Mesenteric fat pad (tissue), 1 donor: Measurements from ENCODE around the gene SMG6. TPM values are rescaled to one million over a fixed set of nuclear protein-coding genes. Genes with fewer than 3 reads are reported as not detected.

ENCODE experiments used
- DNase-seq: peaks from one replicate; pipeline ENCODE4 v3.0.0-alpha.2; 2020; ENCODE audit warnings: low spot score
- total RNA-seq: library from RNA; stranded (reverse); fragmentation: NEBNext Ultra II Directional; extraction: Animal tissue kit (Norgen Biotek cat#: 25700); gene quantifications from one replicate; pipeline ENCODE4 v1.2.1, GENCODE V29; 2021
- donor health status: DM: yes; HTN: yes; CAD: no.

SMG6 gene
- total RNA-seq, 1 donor from 2014 or later = 31.9 TPM

DNA sequence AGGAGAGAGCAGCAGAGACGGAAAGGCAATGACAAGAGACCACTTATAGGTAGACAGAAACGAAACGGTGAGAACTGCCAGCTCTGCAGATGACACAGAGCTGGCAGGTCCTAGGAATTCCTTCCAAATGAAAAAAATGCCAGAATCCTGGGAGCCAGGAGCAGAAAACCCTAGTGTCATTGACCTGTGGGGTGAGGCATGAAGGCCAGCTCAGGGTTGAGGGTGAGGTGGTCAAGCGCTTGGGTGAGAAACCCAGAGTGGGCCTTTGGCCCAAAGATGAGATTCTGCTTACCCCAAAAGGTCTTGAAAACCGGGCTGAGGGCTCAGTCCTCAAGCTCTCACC is 239.5 kb downstream of the SMG6 start:
- DNase-seq = no peak

DNA sequence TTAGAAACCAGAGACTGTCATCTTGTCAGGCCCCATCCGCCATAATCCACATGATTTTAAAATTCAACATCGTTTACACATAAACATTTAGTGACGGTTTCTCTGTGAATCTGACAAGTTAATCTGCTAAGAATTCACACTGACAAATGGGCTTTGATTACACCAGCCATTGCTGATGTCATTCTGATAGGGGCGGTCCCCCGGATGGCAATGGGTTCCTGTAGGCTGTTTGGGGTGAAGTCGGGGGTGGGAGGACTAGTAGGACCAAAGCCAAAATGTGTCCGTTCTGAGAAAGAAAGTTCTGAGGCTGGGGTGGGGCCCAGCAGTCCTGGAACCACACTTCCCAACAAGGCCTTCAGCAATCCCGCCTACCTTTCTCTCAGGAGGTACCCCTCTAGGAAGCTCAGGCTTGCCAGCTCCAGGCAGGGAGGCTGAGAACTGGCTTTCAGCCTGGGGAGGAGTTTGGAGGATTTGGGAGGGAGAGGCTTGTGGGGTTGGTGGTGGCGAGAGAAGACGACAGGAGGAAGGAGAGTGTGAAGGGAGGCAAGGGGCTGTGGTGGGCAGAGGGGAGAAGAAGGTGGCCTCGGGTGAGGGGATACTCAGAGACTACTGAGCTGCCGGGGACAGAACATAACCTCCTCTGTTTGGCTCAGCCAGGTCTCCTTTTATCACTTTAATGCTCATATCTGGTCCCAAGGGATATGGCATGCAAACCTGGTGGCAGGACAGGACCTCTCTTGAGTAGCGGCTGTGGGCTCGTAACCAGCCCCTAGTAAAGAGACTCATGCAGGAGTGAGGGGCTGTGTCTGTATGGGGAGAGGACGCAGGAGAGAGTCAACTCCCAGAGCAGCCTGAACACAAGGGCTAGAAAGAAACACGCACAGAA is 240.1 kb downstream of the SMG6 start:
- DNase-seq = no peak

DNA sequence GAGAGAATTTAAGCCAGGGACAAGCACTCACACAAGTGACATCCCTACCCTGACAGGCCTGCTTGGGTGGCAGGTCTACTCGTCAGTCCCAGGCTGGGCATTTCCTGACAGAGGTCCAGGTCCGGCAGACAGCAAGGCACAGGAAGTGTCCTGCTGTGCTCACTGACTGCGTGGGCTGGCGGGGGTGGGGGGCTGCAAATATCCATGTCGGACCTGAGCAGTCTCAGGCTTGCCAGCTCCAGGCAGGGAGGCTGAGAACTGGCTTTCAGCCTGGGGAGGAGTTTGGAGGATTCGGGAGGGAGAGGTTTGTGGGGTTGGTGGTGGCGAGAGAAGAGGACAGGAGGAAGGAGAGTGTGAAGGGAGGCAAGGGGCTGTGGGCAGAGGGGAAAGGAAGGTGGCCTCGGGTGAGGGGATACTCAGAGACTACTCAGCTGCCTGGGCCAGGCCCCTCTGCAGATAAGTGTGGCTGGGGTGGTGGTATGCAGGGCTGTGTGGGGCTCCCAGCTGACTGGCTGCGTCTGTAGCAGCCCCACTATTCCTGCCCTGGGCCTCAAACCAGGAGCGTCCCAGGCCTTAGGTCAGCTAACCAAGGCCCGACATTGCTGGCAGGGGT is 240.9 kb downstream of the SMG6 start:
- DNase-seq = no peak

DNA sequence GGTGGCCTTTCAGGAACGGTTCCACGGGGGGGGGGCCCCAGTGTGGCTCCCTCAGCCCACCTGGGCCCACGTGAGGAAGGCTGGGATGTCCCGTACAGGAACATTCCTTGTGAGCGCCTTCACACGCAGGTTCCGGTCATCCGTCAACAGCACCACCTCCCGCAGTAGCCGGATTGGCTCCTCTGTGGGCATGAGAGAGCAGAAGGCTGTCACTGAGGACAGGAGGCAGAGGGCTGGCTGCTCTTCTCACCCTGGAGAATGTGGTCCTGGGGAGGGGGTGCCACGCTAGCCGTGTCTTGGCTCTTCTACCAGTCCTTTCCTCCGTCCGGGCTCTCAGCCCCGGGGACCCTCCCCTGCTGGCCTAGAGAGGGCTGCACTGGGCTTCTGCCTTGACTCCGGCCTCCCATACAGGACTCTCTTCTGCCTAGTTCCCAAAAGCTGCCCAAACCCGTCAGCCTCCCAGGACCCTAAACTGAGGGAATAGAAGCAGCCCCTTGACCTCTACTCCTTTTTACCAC is 242.1 kb downstream of the SMG6 start:
- no peak for DNase-seq

DNA sequence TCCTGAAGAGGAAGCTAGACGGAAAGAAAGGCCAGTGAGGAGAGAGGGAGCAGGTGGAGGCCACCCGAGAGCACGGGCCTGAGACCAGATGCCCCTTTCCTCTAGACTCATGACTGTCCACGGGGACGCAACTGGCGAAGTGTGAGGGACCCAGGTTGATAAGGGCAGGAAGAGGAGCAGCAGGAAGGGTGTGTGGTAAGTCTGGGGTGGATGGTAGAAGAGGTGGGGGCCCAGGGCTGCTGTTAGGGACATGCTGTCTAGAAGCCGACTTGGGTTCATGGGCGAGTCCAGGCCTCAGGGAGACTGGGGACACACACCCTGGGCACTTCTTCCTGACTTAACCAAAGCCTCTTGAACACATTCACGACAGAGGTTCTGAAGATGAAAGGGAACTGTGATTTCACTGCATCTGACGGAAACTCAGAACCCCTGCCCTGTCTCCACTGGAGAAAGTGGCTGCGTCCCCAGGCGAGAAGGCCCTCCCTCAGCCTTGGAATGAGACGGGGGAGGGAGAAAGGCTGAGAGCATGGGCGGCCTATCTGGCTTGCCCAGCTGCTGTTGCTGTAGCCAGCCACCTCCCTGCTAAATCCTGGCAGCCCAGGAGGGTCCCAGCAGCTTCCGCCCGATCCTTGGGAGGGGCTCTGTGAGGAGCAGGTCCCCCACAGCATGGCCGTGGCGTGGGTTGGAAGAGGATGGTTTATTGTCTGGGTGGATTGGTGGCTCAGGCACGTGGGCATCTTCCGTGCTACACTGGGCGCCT is 242.7 kb downstream of the SMG6 start:
- DNase-seq = no peak

DNA sequence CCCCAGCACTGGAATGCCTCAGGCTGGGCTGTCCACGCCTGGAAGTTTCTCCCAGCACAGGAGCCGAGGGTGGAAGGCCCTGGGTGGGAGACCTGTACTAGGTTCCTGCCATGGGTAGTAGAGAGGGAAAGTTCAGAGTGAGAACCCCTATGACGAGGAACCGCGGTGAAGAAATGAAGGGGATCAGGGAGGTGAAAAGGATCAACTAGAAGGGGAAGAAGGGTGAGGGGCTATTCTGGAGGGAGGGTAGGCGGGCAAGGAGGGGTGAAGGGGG is 243.3 kb downstream of the SMG6 start:
- DNase-seq = no peak

DNA sequence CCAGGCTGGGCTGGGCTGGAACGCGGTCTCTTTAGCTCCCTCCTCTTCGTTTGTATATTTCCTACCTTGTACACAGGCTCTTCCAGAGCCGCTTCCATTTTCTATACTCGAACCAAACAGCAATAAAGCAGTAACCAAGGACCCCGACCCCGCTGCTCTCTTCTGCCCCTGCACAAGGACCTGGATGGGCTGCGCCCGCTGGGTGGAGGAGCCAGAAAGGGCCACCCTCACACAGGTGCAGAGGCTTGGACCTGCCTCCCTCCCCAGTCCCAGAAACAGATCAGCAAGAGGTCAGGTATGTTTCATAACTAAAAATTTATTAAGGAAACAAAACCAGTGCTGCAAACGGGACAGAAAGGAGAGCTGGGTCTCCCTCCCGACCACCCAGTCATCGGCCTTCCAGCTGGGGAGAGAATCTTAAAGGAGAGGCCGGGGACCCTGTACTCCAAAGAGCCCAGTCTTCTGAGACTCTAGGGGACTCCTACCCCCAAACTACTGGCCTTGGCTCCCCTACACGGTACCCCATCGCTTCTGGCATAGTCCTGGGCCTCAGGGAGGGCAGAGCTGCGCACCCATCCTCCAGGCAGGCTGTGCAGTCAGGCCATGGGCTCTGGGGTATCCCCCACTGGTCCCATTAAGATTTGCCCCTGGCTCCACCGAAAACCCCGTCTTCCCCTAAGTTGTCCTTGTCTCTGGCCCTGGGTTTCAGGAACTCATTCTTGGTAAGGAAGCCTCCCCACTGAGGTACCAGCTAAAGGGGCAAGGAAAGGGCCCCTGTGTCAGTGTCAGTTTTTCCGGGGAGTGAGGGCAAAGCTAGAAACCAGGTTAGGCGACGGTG is 243.8 kb downstream of the SMG6 start:
- DNase-seq = no peak

DNA sequence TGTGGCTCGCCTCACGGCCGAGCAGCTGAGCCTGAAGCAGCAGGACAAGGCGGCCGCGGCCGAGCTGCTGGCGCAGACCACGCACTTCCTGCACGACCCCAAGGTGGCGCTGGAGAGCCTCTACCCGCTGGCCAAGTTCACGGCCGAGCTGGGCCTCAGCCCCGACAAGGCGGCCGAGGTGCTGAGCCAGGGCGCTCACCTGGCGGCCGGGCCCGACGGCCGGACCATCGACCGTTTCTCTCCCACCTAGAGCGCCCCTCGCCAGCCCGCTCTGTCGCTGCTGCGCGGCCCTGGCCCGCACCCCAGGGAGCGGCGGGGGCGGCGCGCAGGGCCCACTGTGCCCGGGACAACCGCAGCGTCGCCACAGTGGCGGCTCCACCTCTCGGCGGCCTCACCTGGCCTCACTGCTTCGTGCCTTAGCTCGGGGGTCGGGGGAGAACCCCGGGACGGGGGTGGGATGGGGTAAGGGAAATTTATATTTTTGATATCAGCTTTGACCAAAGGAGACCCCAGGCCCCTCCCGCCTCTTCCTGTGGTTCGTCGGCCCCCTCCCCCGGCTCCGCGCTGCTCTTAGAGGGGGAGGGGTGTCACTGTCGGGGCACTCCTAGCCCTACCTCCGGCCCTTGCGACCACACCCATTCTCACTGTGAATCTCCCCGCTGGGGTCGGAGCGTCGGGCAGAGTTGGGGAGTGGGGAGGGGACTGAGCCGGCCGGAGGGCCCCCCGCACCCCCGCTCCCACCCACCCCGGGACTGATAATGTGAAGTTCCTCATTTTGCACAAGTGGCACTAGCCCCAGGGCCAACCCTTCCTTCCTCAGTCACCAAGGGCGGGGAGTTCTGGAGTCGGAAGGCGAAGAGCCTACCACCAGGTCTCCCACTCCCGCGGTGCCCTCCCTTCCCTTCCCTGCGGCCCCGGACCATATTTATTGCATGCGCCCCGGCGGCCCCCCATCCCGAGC is 244.7 kb downstream of the SMG6 start:
- DNase-seq = no peak

DNA sequence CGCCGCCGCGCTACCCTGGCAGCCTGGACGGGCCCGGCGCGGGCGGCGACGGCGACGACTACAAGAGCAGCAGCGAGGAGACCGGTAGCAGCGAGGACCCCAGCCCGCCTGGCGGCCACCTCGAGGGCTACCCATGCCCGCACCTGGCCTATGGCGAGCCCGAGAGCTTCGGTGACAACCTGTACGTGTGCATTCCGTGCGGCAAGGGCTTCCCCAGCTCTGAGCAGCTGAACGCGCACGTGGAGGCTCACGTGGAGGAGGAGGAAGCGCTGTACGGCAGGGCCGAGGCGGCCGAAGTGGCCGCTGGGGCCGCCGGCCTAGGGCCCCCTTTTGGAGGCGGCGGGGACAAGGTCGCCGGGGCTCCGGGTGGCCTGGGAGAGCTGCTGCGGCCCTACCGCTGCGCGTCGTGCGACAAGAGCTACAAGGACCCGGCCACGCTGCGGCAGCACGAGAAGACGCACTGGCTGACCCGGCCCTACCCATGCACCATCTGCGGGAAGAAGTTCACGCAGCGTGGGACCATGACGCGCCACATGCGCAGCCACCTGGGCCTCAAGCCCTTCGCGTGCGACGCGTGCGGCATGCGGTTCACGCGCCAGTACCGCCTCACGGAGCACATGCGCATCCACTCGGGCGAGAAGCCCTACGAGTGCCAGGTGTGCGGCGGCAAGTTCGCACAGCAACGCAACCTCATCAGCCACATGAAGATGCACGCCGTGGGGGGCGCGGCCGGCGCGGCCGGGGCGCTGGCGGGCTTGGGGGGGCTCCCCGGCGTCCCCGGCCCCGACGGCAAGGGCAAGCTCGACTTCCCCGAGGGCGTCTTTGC is 245.6 kb downstream of the SMG6 start:
- no peak for DNase-seq

DNA sequence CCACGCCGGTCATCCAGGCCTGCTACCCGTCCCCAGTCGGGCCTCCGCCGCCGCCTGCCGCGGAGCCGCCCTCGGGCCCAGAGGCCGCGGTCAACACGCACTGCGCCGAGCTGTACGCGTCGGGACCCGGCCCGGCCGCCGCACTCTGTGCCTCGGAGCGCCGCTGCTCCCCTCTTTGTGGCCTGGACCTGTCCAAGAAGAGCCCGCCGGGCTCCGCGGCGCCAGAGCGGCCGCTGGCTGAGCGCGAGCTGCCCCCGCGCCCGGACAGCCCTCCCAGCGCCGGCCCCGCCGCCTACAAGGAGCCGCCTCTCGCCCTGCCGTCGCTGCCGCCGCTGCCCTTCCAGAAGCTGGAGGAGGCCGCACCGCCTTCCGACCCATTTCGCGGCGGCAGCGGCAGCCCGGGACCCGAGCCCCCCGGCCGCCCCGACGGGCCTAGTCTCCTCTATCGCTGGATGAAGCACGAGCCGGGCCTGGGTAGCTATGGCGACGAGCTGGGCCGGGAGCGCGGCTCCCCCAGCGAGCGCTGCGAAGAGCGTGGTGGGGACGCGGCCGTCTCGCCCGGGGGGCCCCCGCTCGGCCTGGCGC is 246.3 kb downstream of the SMG6 start:
- no peak for DNase-seq

DNA sequence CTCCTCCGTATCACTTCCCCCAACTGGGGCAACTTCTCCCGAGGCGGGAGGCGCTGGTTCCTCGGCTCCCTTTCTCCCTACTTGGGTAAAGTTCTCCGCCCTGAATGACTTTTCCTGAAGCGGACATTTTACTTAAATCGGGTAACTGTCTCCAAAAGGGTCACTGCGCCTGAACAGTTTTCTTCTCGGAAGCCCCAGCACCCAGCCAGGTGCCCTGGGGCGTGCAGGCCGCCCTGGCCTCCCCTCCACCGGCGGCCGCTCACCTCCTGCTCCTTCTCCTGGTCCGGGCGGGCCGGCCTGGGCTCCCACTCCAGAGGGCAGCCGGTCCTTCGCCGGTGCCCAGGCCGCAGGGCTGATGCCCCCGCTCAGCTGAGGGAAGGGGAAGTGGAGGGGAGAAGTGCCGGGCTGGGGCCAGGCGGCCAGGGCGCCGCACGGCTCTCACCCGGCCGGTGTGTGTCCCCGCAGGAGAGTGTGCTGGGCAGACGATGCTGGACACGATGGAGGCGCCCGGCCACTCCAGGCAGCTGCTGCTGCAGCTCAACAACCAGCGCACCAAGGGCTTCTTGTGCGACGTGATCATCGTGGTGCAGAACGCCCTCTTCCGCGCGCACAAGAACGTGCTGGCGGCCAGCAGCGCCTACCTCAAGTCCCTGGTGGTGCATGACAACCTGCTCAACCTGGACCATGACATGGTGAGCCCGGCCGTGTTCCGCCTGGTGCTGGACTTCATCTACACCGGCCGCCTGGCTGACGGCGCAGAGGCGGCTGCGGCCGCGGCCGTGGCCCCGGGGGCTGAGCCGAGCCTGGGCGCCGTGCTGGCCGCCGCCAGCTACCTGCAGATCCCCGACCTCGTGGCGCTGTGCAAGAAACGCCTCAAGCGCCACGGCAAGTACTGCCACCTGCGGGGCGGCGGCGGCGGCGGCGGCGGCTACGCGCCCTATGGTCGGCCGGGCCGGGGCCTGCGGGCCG is 247.1 kb downstream of the SMG6 start:
- DNase-seq = no peak

DNA sequence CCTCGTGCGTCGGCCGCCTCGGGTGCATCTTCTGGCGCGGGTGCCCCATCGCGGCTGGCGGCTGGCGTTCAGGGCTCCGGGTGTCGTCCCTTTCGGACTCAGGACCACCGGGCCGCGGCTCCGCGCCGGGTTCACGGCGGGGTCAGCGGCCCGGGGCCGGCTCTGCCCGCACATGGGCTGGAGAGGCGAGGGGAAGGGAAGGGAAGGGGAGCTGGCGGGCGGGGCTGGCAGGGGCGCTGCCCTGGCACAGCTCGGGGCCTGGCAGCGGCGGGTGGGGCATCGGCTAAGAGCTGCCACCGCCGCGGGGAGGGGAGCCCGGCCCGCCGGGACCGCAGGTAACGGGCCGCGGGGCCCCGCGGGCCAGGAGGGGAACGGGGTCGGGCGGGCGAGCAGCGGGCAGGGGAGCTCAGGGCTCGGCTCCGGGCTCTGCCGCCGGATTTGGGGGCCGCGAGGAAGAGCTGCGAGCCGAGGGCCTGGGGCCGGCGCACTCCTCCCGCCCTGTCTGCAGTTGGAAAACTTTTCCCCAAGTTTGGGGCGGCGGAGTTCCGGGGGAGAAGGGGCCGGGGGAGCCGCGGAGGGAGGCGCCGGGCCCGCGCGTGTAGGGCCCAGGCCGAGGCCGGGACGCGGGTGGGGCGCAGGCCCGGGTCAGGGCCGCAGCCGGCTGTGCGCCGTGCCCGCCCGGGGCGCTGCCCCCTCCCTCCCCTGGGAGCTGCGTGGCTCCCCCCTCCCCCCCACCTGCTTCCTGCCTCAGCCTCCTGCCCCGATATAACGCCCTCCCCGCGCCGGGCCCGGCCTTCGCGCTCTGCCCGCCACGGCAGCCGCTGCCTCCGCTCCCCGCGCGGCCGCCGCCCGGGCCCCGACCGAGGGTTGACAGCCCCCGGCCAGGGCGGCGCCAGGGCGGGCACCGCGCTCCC is 248.0 kb downstream of the SMG6 start:
- no peak for DNase-seq

DNA sequence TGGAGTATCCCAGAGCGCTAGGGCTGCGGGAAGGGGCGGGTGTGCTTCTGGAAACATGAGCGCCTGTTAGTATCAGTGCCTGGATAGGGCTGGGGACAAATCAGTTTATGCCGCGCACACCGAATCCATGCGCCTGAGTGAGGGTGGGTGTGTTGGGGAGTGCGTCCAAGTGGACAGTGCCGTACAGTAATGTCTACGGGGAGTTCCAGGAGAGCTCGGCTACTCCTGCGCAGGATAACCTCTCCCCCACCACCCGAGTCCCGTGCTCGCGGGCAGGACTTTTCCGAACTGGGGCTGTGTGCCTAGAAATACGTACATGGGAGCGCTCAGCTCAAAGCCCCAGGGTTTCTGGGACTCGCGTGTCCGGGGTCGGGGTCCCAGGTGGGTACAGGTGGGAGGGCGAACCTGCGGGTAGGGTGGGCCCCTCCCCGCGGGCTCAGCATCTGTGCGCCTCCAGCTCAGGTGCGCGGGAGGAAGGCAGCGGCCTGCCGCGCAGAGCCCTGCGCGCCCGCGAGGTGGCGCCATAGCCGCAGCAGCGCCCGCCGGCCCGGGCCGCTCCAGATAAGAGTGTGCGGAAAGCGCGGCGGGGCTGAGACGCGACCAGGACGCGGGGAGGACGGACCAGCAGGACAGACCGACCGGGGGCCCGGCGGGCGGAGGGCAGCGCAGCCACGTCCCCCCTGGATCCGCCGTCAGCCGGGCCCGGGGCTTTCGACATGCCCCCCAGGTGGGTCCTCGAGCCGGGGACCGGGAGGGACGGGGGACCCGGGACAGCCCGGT is 248.9 kb downstream of the SMG6 start, which contains the start of gene HIC1:
Gene HIC1 (plus strand): TSS at position 592 of the 780 bp plus-strand sequence. CDS start 1,588 bp downstream, outside the sequence.
- no peak for DNase-seq

DNA sequence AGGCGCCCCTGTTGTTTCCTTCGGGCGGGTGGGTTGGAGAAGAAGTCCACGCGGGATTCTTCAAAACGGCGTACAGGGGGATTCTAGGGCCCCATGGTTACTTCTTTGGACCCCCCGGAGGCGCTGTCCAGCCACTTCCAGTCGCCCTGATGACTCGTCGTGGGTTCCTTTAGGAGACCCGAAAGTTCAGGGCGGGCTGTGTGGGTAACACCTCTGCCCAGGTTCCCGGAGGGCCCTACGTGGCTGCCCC is 249.4 kb downstream of the SMG6 start:
- no peak for DNase-seq

DNA sequence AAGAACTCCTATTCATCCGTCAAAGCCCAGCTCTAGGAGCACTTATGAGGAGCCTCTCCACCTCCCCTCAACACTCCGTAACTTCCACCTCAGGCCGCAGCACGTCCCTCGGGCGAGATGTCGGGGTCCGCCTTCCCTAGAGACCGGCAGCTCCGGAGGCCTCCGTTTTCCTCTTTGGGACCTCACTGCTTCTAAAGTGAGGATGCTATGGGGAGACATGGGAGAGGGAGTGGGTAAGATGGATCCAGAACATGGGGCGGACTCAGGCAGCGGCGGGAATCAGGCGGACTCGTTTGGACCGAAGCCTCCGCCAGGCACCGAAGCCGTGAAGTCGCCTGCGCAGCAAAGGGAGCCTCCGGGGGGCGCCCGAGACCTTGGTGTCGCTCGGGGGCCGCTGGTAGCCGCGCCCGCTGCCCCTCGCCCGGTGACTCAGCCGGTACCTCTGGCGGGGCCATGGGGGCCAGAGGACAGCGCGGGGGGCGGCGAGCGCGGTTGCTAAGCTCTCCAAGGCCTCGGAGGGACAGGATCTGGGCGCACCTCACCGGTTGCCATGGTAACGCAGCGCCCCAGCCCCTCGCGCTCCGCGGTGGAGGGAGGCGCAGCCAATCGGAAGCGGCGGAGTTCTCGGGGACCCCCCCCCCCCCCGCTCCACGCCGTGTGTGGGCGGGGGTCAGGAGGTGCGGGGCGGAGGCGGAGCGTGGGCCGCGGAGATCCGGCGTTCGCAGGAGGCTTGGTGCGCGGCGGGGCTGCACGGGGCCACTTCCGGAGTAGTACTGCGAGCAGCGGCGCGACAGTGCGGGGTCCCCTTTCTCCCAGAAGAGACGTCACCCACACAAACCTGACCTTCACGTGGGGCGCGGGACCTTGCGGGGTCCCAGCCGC is 250.0 kb downstream of the SMG6 start:
- no peak for DNase-seq
